GM12878 (cell line): ENCODE data around the gene TMEM150A. TPM values are rescaled to one million over a fixed set of nuclear protein-coding genes. Genes with fewer than 3 reads are reported as not detected.

Experiments
- ATAC-seq: fragments of 200-7000 bp; cut with Tn5 transposase; 3 replicates; pipeline ENCODE4 v1.9.1; 2020; ENCODE audit warnings: mild to moderate bottlenecking, moderate library complexity
- BruUV-seq: library from RNA; stranded (reverse); fragments of 400-500 nt; replicated peaks from 2 replicates; lab custom pipeline; 2021; lab: Mats Ljungman, UMichigan
- CTCF ChIA-PET: fragments of 300-600 bp; sonication (Branson Sonifier 250); formaldehyde crosslinking; extraction: SDS; loops from one replicate; lab custom pipeline; 2021; ENCODE audit warnings: inconsistent platforms; lab: Yijun Ruan, JAX
- POLR2A ChIA-PET: fragments of 350-600 bp; formaldehyde crosslinking; extraction: SDS; loops from one replicate; lab custom pipeline; 2021; ENCODE audit warnings: inconsistent platforms; lab: Charles Lee
- RAD21 ChIA-PET: fragments of 300-600 bp; sonication (Branson Sonifier 250); formaldehyde crosslinking; loops from one replicate; lab custom pipeline; 2023; ENCODE audit warnings: antibody characterized with exemption; ENCODE audit not compliant: unreplicated experiment; lab: Charles Lee
- SMC1A ChIA-PET: fragments of 300-600 bp; sonication (Branson Sonifier 250); formaldehyde crosslinking; loops from one replicate; lab custom pipeline; 2023; ENCODE audit not compliant: unreplicated experiment, uncharacterized antibody; lab: Charles Lee
- DNase-seq: peaks from one replicate; pipeline ENCODE4 v3.0.0-alpha.2; 2011; ENCODE audit warnings: low read depth, low spot score
- FAIRE-seq: peaks from 3 replicates; lab custom pipeline; 2011; peaks lifted over from hg19 to GRCh38; lab: Jason Lieb, UNC
- H2AFZ ChIP-seq: 2 replicates; pipeline ENCODE4 v1.6.0; 2011; ENCODE audit warnings: low read depth, low read length, control low read depth; ENCODE audit not compliant: control insufficient read depth
- H3K27ac ChIP-seq: 2 replicates; pipeline ENCODE4 v1.5.1; 2011; ENCODE audit warnings: control low read depth; ENCODE audit not compliant: control insufficient read depth, insufficient read depth
- H3K27me3 ChIP-seq, 2 experiments: replicated peaks in 1 of 2; 2 replicates each; pipeline versions ENCODE4 v1.6.0 to v1.6.1; 2011; ENCODE audit warnings: low read length in 1 of 2; ENCODE audit not compliant: control insufficient read depth in 2 of 2, insufficient read depth in 2 of 2
- H3K36me3 ChIP-seq, 2 experiments: 2 replicates each; pipeline ENCODE4 v1.5.1; 2011; ENCODE audit warnings: low read length in 1 of 2; ENCODE audit not compliant: control insufficient read depth in 2 of 2, insufficient read depth in 2 of 2
- H3K4me1 ChIP-seq: 2 replicates; pipeline ENCODE4 v1.6.1; 2011; ENCODE audit warnings: mild to moderate bottlenecking, low read length, moderate library complexity, mixed read lengths; ENCODE audit not compliant: control insufficient read depth, insufficient read depth
- H3K4me2 ChIP-seq: 2 replicates; pipeline ENCODE4 v1.6.0; 2011; ENCODE audit warnings: control low read depth; ENCODE audit not compliant: control insufficient read depth, insufficient read depth
- H3K4me3 ChIP-seq: fragments of 200-600 bp; sonication (generic); 2 replicates; pipeline ENCODE4 v1.5.1; 2016
- H3K79me2 ChIP-seq: 2 replicates; pipeline ENCODE4 v1.6.0; 2011; ENCODE audit warnings: low read length; ENCODE audit not compliant: control insufficient read depth, insufficient read depth
- H3K9ac ChIP-seq: 2 replicates; pipeline ENCODE4 v1.8.0; 2011; ENCODE audit warnings: low read length, control low read depth, mixed read lengths; ENCODE audit not compliant: control insufficient read depth, insufficient read depth
- H3K9me3 ChIP-seq: replicated peaks from 3 replicates; pipeline ENCODE4 v1.5.1; 2011; ENCODE audit warnings: mild to moderate bottlenecking, low read length; ENCODE audit not compliant: control insufficient read depth, insufficient read depth
- H4K20me1 ChIP-seq: 2 replicates; pipeline ENCODE4 v1.6.0; 2011; ENCODE audit not compliant: control insufficient read depth, insufficient read depth
- BACH1 ChIP-seq: fragments of 450-650 bp; IDR thresholded peaks from 2 replicates; pipeline ENCODE4 v1.6.1; 2017; ENCODE audit warnings: mild to moderate bottlenecking, borderline replicate concordance
- EZH2 ChIP-seq: IDR thresholded peaks from 2 replicates; pipeline ENCODE4 v1.6.1; 2012; ENCODE audit warnings: low read depth, mild to moderate bottlenecking, control low read depth, inconsistent platforms, low read length, borderline replicate concordance; ENCODE audit not compliant: control insufficient read depth
- FOXK2 ChIP-seq: fragments of 450-650 bp; IDR thresholded peaks from 2 replicates; pipeline ENCODE4 v1.6.1; 2017; ENCODE audit warnings: mild to moderate bottlenecking, moderate library complexity
- GATAD2B ChIP-seq: fragments of 450-650 bp; conservative IDR thresholded peaks from 2 replicates; pipeline ENCODE4 v1.6.1; 2017; ENCODE audit warnings: low read depth, mild to moderate bottlenecking, moderate library complexity
- IKZF2 ChIP-seq, 2 experiments: fragments of 450-650 bp; IDR thresholded peaks; 2 replicates each; pipeline ENCODE4 v1.6.1; 2017; ENCODE audit warnings: mild to moderate bottlenecking in 2 of 2, moderate library complexity in 2 of 2
- JUND ChIP-seq: IDR thresholded peaks from 2 replicates; pipeline ENCODE4 v1.6.1; 2012; ENCODE audit warnings: low read depth, mild to moderate bottlenecking, low read length, improper control_type of control experiment, moderate library complexity
- NFXL1 ChIP-seq: fragments of 450-650 bp; IDR thresholded peaks from 2 replicates; pipeline ENCODE4 v1.6.1; 2017; ENCODE audit warnings: antibody characterized with exemption, mild to moderate bottlenecking, borderline replicate concordance
- NRF1 ChIP-seq: conservative IDR thresholded peaks from 2 replicates; pipeline ENCODE4 v1.6.1; 2011; ENCODE audit warnings: mild to moderate bottlenecking, low read depth, low read length, improper control_type of control experiment
- POLR2A ChIP-seq: IDR thresholded peaks from 2 replicates; pipeline ENCODE4 v1.6.1; 2011; ENCODE audit warnings: low read depth, mild to moderate bottlenecking, low read length
- POLR2AphosphoS2 ChIP-seq: IDR thresholded peaks from 2 replicates; pipeline ENCODE4 v1.6.1; 2011; ENCODE audit warnings: low read depth, mild to moderate bottlenecking, low read length, improper control_type of control experiment, moderate library complexity
- WGBS: methylation state at CpG from one replicate; pipeline ENCODE4 v1.1.6; 2016; ENCODE audit warnings: low lambda C conversion rate; ENCODE audit not compliant: insufficient replicate concordance, insufficient coverage; ENCODE audit errors: missing lambda C conversion rate; 5-methylcytosine and 5-hydroxymethylcytosine counted together
- in situ Hi-C: fragments of 300-500 bp; cut with MboI; formaldehyde crosslinking; loops from 9 replicates; pipeline ENCODE4 v1.14.3; 2018; ENCODE audit warnings: mixed read lengths
- intact Hi-C: fragments of 100-400 bp; cut with micrococcal nuclease; formaldehyde crosslinking; loops from one replicate; pipeline ENCODE4 v1.14.2; 2022; ENCODE audit not compliant: unreplicated experiment
- polyA plus RNA-seq, 11 experiments: library from polyadenylated mRNA; depleted of rRNA in 4 of 11; unstranded in 6 of 11; stranded (reverse) in 5 of 11; fragments of >200 nt; fragmentation: Nextera tagmentation in 4 of 11; fragmentation: Illumina TruSeq in 1 of 11; extraction: Ambion mirVana in 4 of 11; extraction: Trizol in 1 of 11; gene quantifications; 1 replicate in 1 of 11; 2 replicates in 10 of 11; pipeline versions ENCODE4 v1.2.1 to v1.2.3, GENCODE V29; 2011 to 2016; ENCODE audit warnings: inconsistent platforms in 2 of 11, missing spikeins in 2 of 11, low read depth in 1 of 11
- total RNA-seq, 4 experiments: library from RNA; depleted of rRNA in 3 of 4; stranded (reverse); fragments of >200 nt in 3 of 4; fragmentation: Illumina TruSeq in 1 of 4; extraction: Trizol in 1 of 4; gene quantifications; 2 replicates each; pipeline versions ENCODE4 v1.2.1 to v1.2.3, GENCODE V29; 2013 to 2021
- TF ChIP-seq, protein P1 (sequence below): IDR thresholded peaks from 2 replicates; pipeline ENCODE4 v1.6.1; 2012; ENCODE audit warnings: low read length, inconsistent platforms
- TF ChIP-seq, protein P2 (sequence below): fragments of 450-650 bp; IDR thresholded peaks from 2 replicates; pipeline ENCODE4 v1.6.1; 2017; ENCODE audit warnings: mild to moderate bottlenecking, moderate library complexity
- TF ChIP-seq, protein P3 (sequence below): IDR thresholded peaks from 2 replicates; pipeline ENCODE4 v1.6.1; 2011; ENCODE audit warnings: mild to moderate bottlenecking, low read depth, low read length, moderate library complexity; ENCODE audit not compliant: insufficient replicate concordance
- TF ChIP-seq, protein P4 (sequence below): IDR thresholded peaks from 2 replicates; pipeline ENCODE4 v1.6.1; 2011; ENCODE audit warnings: low read depth, low read length, improper control_type of control experiment, borderline replicate concordance

TMEM150A gene
- total and polyA plus RNA-seq, 10 of the 15 experiments (the other 5 are each of a cell fraction or from before 2014, with no cell fraction given) = 0.45 to 4.4 (median 2.6) TPM

DNA sequence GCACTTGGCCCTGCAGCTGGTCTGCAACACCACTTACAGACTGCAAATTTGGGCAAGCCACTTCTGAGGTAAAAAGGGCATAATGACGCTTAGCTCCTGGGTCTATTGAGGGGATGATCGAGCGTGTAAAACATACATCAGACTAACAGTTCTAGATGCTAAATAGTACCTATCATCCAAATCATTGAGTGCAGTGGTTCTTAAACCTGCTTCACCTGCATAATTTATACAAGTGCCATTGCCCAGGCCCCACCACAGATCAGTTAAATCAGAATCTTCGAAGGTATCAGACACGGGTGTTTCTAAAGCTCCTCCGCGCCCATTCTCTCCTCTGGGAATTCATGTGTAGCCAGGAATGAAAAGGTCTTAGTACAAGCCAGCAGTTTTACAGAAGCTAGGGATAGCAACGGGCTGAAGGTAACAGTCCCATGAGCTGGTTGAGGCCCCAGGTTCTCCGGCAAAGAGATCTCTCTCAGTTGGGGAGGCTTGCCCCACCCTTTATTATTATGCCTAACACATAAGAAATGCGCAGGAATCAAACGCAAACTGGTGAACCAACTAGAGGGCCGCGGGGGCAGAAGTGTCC is 7.7 kb downstream of the TMEM150A start (continued):
- TF ChIP-seq, protein P1, sequence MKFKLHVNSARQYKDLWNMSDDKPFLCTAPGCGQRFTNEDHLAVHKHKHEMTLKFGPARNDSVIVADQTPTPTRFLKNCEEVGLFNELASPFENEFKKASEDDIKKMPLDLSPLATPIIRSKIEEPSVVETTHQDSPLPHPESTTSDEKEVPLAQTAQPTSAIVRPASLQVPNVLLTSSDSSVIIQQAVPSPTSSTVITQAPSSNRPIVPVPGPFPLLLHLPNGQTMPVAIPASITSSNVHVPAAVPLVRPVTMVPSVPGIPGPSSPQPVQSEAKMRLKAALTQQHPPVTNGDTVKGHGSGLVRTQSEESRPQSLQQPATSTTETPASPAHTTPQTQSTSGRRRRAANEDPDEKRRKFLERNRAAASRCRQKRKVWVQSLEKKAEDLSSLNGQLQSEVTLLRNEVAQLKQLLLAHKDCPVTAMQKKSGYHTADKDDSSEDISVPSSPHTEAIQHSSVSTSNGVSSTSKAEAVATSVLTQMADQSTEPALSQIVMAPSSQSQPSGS = no peak
- no peak for TF ChIP-seq GATAD2B
- TF ChIP-seq POLR2AphosphoS2 = no peak
- no peak for TF ChIP-seq POLR2A
- no peak for TF ChIP-seq EZH2
- no peak for TF ChIP-seq IKZF2 (IDR thresholded peaks at IDR 0.05)
- TF ChIP-seq NRF1 = no peak
- TF ChIP-seq FOXK2 = no peak

DNA sequence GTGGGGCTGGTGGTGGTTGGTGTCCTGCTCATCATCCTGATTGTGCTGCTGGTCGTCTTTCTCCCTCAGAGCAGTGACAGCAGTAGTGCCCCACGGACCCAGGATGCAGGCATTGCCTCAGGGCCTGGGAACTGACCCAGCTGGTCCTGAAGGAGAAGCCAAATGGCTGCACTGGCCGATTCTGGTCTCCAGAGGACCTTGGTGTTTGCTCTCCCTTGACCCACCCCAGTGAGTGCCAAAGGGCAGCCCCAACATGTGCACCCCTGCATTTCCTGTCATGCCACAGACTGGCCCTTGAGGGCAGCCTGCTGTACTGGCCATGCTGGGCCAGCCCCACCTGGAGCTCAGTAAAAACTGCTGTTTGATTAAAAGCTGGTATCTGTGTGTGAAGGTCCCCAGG is 9.5 kb downstream of the TMEM150A start:
- no peaks in the 10 kb centered on the region for H3K9me3 ChIP-seq
- POLR2A ChIA-PET = no interaction called here
- TF ChIP-seq NFXL1 (no peak), JUND (no peak), BACH1 (no peak)
- TF ChIP-seq, protein P2, sequence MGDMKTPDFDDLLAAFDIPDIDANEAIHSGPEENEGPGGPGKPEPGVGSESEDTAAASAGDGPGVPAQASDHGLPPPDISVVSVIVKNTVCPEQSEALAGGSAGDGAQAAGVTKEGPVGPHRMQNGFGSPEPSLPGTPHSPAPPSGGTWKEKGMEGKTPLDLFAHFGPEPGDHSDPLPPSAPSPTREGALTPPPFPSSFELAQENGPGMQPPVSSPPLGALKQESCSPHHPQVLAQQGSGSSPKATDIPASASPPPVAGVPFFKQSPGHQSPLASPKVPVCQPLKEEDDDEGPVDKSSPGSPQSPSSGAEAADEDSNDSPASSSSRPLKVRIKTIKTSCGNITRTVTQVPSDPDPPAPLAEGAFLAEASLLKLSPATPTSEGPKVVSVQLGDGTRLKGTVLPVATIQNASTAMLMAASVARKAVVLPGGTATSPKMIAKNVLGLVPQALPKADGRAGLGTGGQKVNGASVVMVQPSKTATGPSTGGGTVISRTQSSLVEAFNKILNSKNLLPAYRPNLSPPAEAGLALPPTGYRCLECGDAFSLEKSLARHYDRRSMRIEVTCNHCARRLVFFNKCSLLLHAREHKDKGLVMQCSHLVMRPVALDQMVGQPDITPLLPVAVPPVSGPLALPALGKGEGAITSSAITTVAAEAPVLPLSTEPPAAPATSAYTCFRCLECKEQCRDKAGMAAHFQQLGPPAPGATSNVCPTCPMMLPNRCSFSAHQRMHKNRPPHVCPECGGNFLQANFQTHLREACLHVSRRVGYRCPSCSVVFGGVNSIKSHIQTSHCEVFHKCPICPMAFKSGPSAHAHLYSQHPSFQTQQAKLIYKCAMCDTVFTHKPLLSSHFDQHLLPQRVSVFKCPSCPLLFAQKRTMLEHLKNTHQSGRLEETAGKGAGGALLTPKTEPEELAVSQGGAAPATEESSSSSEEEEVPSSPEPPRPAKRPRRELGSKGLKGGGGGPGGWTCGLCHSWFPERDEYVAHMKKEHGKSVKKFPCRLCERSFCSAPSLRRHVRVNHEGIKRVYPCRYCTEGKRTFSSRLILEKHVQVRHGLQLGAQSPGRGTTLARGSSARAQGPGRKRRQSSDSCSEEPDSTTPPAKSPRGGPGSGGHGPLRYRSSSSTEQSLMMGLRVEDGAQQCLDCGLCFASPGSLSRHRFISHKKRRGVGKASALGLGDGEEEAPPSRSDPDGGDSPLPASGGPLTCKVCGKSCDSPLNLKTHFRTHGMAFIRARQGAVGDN = no peak
- TF ChIP-seq, protein P3, sequence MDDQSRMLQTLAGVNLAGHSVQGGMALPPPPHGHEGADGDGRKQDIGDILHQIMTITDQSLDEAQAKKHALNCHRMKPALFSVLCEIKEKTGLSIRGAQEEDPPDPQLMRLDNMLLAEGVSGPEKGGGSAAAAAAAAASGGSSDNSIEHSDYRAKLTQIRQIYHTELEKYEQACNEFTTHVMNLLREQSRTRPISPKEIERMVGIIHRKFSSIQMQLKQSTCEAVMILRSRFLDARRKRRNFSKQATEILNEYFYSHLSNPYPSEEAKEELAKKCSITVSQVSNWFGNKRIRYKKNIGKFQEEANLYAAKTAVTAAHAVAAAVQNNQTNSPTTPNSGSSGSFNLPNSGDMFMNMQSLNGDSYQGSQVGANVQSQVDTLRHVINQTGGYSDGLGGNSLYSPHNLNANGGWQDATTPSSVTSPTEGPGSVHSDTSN = no peak
- TF ChIP-seq, protein P4, sequence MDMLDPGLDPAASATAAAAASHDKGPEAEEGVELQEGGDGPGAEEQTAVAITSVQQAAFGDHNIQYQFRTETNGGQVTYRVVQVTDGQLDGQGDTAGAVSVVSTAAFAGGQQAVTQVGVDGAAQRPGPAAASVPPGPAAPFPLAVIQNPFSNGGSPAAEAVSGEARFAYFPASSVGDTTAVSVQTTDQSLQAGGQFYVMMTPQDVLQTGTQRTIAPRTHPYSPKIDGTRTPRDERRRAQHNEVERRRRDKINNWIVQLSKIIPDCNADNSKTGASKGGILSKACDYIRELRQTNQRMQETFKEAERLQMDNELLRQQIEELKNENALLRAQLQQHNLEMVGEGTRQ = no peak
- SMC1A ChIA-PET = interaction anchor here (2.3 kb wide), 1 partner anchor 15 kb away, joined by 6 read pairs; the partner anchor contains the start of gene VAMP8
- H3K4me1 ChIP-seq = peaks cover 9% of the 10 kb centered on the region
- in situ Hi-C loops (no loop called here), intact Hi-C loops (no loop called here)
- H3K36me3 ChIP-seq = peaks cover 0 to 8% of the 10 kb centered on the region in 2 experiments; a peak in 2 of 4 replicates
- H3K27me3 ChIP-seq = no peaks in the 10 kb centered on the region
- H3K4me2 ChIP-seq = no peak overlapping the region
- no peak overlapping the region for H2AFZ ChIP-seq
- no peaks in the 10 kb centered on the region for H4K20me1 ChIP-seq
- H3K4me3 ChIP-seq = no peak overlapping the region
- BruUV-seq = no TSS peak
- no peak overlapping the region for H3K27ac ChIP-seq
- FAIRE-seq (no peak), ATAC-seq (no peak), DNase-seq (no peak)
- 24% methylated on average over 3 of the region's 3 CpGs for WGBS
- H3K9ac ChIP-seq = no peak overlapping the region
- RAD21 ChIA-PET = no interaction called here
- CTCF ChIA-PET = interaction anchor here (0.9 kb wide), 1 partner anchor 154 kb away, joined by 3 read pairs; no protein-coding TSS in a partner anchor
- H3K79me2 ChIP-seq = peaks cover 28% of the 10 kb centered on the region
